WI38 (cell line): ENCODE data around the gene UTF1.
"Not testable (repeated sequence)": the region's sequence is repeated elsewhere in the genome, so short reads cannot be mapped to it uniquely, and the experiment has no call there.

Source experiments
- H3K4me3 ChIP-seq: 2 replicates; pipeline ENCODE4 v1.5.1; 2011; ENCODE audit warnings: low read depth, mild to moderate bottlenecking, control low read depth, low read length
- CTCF ChIP-seq: IDR thresholded peaks from 2 replicates; pipeline ENCODE4 v1.5.1; 2012; ENCODE audit warnings: low read depth, mild to moderate bottlenecking, control low read depth, low read length

UTF1 gene

DNA sequence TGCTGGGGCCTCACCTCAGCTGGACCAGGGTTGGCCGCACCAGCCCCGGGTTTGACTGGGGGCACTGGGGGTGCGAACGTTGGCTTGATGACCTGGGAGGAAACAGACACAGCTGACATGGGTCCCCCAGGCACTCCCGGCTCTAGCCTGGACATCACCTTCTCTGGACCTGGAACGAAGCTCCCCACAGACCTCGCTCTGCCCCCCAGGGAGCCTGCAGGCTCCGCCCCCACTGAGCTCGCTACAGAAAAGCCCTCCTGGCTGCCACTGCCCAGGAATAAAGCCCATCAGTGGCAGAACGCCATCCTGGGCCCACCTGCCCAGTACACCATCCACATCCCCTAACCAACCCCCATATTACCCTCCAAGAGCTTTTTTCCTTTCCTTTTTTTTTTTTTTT lies 33.7 kb downstream of the UTF1 start:
- H3K4me3 ChIP-seq, result no peak overlapping the region
- no peak for TF ChIP-seq CTCF

DNA sequence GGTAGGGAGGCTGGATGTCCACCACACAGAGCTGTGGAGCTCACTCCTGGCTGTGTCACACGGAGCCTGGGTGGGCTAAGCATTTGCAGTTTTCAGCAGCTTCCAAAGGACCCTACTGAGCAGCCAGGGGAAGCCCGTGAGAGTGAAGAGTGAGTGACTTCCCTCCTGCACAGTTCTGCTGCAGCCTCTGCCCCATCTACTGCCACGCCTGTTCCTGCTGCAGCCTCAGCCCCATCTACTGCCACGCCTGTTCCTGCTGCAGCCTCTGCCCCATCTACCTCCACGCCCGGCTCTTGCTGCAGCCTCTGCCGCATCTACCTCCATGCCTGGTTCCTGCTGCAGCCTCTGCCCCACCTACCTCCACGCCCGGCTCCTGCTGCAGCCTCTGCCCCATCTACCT lies 34.4 kb downstream of the UTF1 start:
- TF ChIP-seq CTCF, result no peak
- no peak overlapping the region for H3K4me3 ChIP-seq

GRCh38 chr10:133265052-133265451 lies 35.0 kb downstream of the UTF1 start:
- H3K4me3 ChIP-seq, result not testable (repeated sequence)

GRCh38 chr10:133266056-133266795 lies 36.2 kb downstream of the UTF1 start:
- no peak for TF ChIP-seq CTCF
- no peak overlapping the region for H3K4me3 ChIP-seq

- no peak for TF ChIP-seq CTCF
- no peak overlapping the region for H3K4me3 ChIP-seq
Observed at GRCh38 chr10:133267293-133267692, 37.3 kb downstream of the UTF1 start.

GRCh38 chr10:133267829-133268228 lies 37.8 kb downstream of the UTF1 start:
- H3K4me3 ChIP-seq, result no peak overlapping the region
- TF ChIP-seq CTCF, result no peak

DNA sequence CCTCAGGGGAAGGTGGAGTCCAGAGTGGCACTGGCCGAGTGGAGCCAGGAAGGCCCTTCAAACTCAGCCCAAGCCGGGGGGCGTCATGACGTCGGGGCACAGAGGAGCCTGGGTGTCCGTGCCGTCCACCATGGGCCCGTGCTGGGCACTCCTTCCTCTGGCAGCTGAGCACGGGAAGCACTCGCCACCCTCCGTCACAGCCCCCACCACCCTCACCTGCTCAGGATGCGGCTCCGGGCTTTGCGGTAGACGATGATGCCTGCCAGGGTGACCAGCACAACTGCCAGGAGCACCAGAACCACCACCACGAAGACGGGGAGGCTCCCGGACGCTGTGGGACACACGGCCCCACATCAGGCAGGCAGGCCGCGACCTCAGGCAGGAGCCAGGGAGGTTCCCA lies 38.5 kb downstream of the UTF1 start:
- TF ChIP-seq CTCF, result no peak
- H3K4me3 ChIP-seq, result no peak overlapping the region

DNA sequence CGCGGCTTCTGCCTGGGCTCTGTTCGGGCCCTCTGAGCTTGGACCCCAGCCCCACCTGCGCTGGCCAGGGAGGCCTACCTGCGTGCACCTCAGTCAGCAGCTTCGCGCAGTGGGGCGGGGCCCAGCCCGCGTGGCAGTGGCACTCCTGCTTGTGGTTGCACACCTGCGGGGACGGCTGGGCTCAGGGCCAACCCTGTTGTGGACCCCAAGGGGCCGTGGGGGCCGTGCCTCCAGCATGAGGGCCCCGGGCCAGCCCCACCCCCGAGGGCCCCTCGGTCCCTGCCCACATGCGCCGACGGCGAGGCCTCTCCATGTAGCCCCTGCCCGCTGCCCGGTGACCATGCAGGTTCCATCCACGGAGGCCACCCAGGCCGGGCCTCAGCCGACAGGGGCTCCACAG lies 39.4 kb downstream of the UTF1 start:
- no peak overlapping the region for H3K4me3 ChIP-seq
- TF ChIP-seq CTCF, result no peak
